Measurements from ENCODE around the gene PRIMA1.

PRIMA1 gene

GRCh38 chr14:93778856-93779629 lies 9.2 kb downstream of the PRIMA1 start:
- DNase-seq (ENCODE audit: low spot score) = no peak
- in situ Hi-C loops (cut with MboI; ENCODE audit: low pct_unique_long_range_greater_than_20kb, low sequenced_read_pairs, unreplicated experiment) = no loop called here
- TF ChIP-seq, protein P1, sequence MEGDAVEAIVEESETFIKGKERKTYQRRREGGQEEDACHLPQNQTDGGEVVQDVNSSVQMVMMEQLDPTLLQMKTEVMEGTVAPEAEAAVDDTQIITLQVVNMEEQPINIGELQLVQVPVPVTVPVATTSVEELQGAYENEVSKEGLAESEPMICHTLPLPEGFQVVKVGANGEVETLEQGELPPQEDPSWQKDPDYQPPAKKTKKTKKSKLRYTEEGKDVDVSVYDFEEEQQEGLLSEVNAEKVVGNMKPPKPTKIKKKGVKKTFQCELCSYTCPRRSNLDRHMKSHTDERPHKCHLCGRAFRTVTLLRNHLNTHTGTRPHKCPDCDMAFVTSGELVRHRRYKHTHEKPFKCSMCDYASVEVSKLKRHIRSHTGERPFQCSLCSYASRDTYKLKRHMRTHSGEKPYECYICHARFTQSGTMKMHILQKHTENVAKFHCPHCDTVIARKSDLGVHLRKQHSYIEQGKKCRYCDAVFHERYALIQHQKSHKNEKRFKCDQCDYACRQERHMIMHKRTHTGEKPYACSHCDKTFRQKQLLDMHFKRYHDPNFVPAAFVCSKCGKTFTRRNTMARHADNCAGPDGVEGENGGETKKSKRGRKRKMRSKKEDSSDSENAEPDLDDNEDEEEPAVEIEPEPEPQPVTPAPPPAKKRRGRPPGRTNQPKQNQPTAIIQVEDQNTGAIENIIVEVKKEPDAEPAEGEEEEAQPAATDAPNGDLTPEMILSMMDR (IDR thresholded peaks at IDR 0.05; ENCODE audit: extremely low read depth, insufficient read depth, missing control alignments) = no peak

GRCh38 chr14:93778453-93778852 lies 9.8 kb downstream of the PRIMA1 start:
- DNase-seq (ENCODE audit: low spot score) = no peak
- TF ChIP-seq, protein P1 (IDR thresholded peaks at IDR 0.05; ENCODE audit: extremely low read depth, insufficient read depth, missing control alignments) = no peak
- in situ Hi-C loops (cut with MboI; ENCODE audit: low pct_unique_long_range_greater_than_20kb, low sequenced_read_pairs, unreplicated experiment) = no loop called here

DNA sequence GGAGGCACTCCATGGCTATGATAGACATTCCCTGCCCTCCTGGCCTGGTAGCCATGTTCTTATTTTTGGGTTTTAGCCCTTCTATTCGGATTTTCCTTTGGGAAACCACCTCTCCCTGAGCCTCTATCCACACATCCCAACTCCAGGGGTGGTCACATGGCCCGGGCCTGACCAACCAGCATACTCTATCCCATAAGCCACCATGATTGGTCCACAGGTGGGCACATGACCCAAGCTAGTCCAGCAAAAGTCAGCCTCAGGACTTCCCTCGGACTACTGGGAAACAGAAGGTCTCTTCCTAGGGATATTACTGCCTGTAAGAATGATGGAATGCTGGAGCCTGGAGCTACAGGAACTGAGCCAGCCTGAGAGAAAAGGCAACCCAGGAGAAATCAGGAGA lies 12.5 kb downstream of the PRIMA1 start:
- in situ Hi-C loops (cut with MboI; ENCODE audit: low pct_unique_long_range_greater_than_20kb, low sequenced_read_pairs, unreplicated experiment) = no loop called here
- DNase-seq (ENCODE audit: low spot score) = no peak
- TF ChIP-seq, protein P1 (IDR thresholded peaks at IDR 0.05; ENCODE audit: extremely low read depth, insufficient read depth, missing control alignments) = no peak

GRCh38 chr14:93775158-93775557 lies 13.1 kb downstream of the PRIMA1 start:
- TF ChIP-seq, protein P1 (IDR thresholded peaks at IDR 0.05; ENCODE audit: extremely low read depth, insufficient read depth, missing control alignments) = no peak
- no peak for DNase-seq (ENCODE audit: low spot score)
- in situ Hi-C loops (cut with MboI; ENCODE audit: low pct_unique_long_range_greater_than_20kb, low sequenced_read_pairs, unreplicated experiment) = no loop called here

DNA sequence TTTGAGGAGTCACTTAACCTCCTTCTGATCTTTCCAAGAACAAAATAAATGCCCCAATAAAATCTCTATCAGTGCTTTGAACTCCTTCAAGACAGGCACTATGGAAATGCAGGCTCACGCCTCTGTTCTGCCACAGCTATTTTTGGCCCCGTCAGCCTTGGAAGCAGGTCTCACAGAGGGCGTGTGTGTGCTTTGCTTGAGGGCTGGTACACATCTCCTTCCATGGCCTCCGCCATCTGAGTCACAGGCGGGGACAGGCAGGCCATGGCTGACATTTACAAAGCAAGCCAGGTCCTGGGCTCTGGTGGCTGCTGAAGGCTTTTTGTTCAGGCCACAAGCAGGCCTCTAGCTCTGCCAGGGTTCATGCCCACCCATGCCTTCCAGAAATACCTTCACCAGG lies 16.0 kb downstream of the PRIMA1 start:
- in situ Hi-C loops (cut with MboI; ENCODE audit: low pct_unique_long_range_greater_than_20kb, low sequenced_read_pairs, unreplicated experiment) = no loop called here
- DNase-seq (ENCODE audit: low spot score) = no peak
- TF ChIP-seq, protein P1 (IDR thresholded peaks at IDR 0.05; ENCODE audit: extremely low read depth, insufficient read depth, missing control alignments) = no peak

DNA sequence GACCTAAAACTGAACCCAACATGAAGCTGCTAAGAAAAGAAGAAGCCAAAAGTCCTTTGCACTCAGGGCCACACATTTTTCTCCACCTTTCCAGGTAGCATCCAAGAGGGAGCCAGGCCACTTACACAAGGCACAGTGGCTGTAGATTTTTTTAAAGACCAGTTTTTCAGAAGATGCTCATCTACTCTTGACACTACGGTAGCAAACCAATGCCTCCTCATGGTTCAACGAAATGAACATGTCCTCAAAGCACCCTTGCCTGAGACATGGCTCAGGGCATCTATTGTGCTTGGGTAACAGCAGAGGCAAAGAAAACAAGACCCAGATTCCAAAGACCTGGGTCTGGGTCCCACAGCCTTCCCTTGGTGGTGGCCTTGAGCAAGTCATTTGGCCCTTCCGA lies 22.3 kb downstream of the PRIMA1 start:
- TF ChIP-seq, protein P1 (IDR thresholded peaks at IDR 0.05; ENCODE audit: extremely low read depth, insufficient read depth, missing control alignments) = no peak
- no peak for DNase-seq (ENCODE audit: low spot score)
- in situ Hi-C loops (cut with MboI; ENCODE audit: low pct_unique_long_range_greater_than_20kb, low sequenced_read_pairs, unreplicated experiment) = no loop called here
